IPS-18a (cell line): ENCODE measurements around the gene FOXM1.

Source experiments
- H3K27ac ChIP-seq: one replicate; pipeline ENCODE4 v1.5.1; 2013; ENCODE audit warnings: low read length
- H3K27me3 ChIP-seq: one replicate; pipeline ENCODE4 v1.6.1; 2013; ENCODE audit warnings: mild to moderate bottlenecking, low read length; ENCODE audit not compliant: control insufficient read depth, insufficient read depth
- H3K36me3 ChIP-seq: one replicate; pipeline ENCODE4 v1.6.1; 2013; ENCODE audit warnings: low read depth, low read length; ENCODE audit not compliant: control insufficient read depth
- H3K4me1 ChIP-seq: one replicate; pipeline ENCODE4 v1.6.1; 2013; ENCODE audit warnings: low read depth, low read length; ENCODE audit not compliant: control insufficient read depth
- H3K4me3 ChIP-seq: one replicate; pipeline ENCODE4 v1.5.1; 2013; ENCODE audit warnings: low read length
- H3K9ac ChIP-seq: one replicate; pipeline ENCODE4 v1.6.1; 2013; ENCODE audit warnings: mild to moderate bottlenecking, low read length, moderate library complexity
- H3K9me3 ChIP-seq: one replicate; pipeline ENCODE4 v1.6.1; 2013; ENCODE audit warnings: low read depth, low read length; ENCODE audit not compliant: control insufficient read depth

FOXM1 gene

GRCh38 chr12:2834581-2835491, 42.1 kb downstream of the FOXM1 start, which contains the start of gene NRIP2:
TSS of gene NRIP2 (minus strand) at chr12:2835035. CDS start at chr12:2834983, 52 bp downstream.
- Histone ChIP-seq H3K9me3 (no peaks in the 10 kb centered on the region), H3K4me3 (peak within 1 kb of the TSS; percentile 11), H3K4me1 (peaks cover 10% of the 10 kb centered on the region), H3K27ac (no peak within 1 kb of the TSS), H3K27me3 (no peaks in the 10 kb centered on the region), H3K36me3 (no peaks in the 10 kb centered on the region), H3K9ac (no peak within 1 kb of the TSS)

GRCh38 chr12:2833810-2834209, 43.2 kb downstream of the FOXM1 start:
- Histone ChIP-seq H3K4me1 (peaks cover 10% of the 10 kb centered on the region), H3K9ac (no peak overlapping the region), H3K27ac (no peak overlapping the region), H3K9me3 (no peaks in the 10 kb centered on the region), H3K27me3 (no peaks in the 10 kb centered on the region), H3K36me3 (no peaks in the 10 kb centered on the region), H3K4me3 (no peak overlapping the region)

- H3K27me3 ChIP-seq = no peaks in the 10 kb centered on the region
- no peaks in the 10 kb centered on the region for H3K9me3 ChIP-seq
- H3K36me3 ChIP-seq = no peaks in the 10 kb centered on the region
- H3K4me1 ChIP-seq = peaks cover 10% of the 10 kb centered on the region
- no peak overlapping the region for H3K9ac ChIP-seq
- H3K4me3 ChIP-seq = no peak overlapping the region
- H3K27ac ChIP-seq = no peak overlapping the region
These were observed 43.6 kb downstream of the FOXM1 start for GRCh38 chr12:2833327-2833726.

- Histone ChIP-seq H3K27me3 (no peaks in the 10 kb centered on the region), H3K4me1 (peaks cover 10% of the 10 kb centered on the region), H3K36me3 (peaks cover 7% of the 10 kb centered on the region), H3K4me3 (no peak overlapping the region), H3K9ac (no peak overlapping the region), H3K9me3 (no peaks in the 10 kb centered on the region), H3K27ac (no peak overlapping the region)
These were observed 44.3 kb downstream of the FOXM1 start for GRCh38 chr12:2832550-2833127.

- no peaks in the 10 kb centered on the region for H3K27me3 ChIP-seq
- peaks cover 21% of the 10 kb centered on the region for H3K36me3 ChIP-seq
- no peak overlapping the region for H3K9ac ChIP-seq
- H3K4me3 ChIP-seq = no peak overlapping the region
- H3K9me3 ChIP-seq = no peaks in the 10 kb centered on the region
- H3K27ac ChIP-seq = no peak overlapping the region
- peaks cover 18% of the 10 kb centered on the region for H3K4me1 ChIP-seq
These were observed 47.7 kb downstream of the FOXM1 start for GRCh38 chr12:2829275-2829674.

GRCh38 chr12:2826721-2827515, 50.1 kb downstream of the FOXM1 start:
- H3K27me3 ChIP-seq = no peaks in the 10 kb centered on the region
- H3K36me3 ChIP-seq = peaks cover 38% of the 10 kb centered on the region
- no peak overlapping the region for H3K9ac ChIP-seq
- H3K4me1 ChIP-seq = peaks cover 18% of the 10 kb centered on the region
- H3K9me3 ChIP-seq = no peaks in the 10 kb centered on the region
- no peak overlapping the region for H3K4me3 ChIP-seq
- H3K27ac ChIP-seq = no peak overlapping the region

GRCh38 chr12:2826036-2826435, 50.9 kb downstream of the FOXM1 start:
- Histone ChIP-seq H3K4me1 (peaks cover 18% of the 10 kb centered on the region), H3K9me3 (no peaks in the 10 kb centered on the region), H3K27ac (no peak overlapping the region), H3K9ac (no peak overlapping the region), H3K4me3 (no peak overlapping the region), H3K27me3 (no peaks in the 10 kb centered on the region), H3K36me3 (peaks cover 45% of the 10 kb centered on the region)

GRCh38 chr12:2825132-2825531, 51.8 kb downstream of the FOXM1 start:
- H3K27ac ChIP-seq = no peak overlapping the region
- no peaks in the 10 kb centered on the region for H3K9me3 ChIP-seq
- no peak overlapping the region for H3K4me3 ChIP-seq
- no peaks in the 10 kb centered on the region for H3K27me3 ChIP-seq
- H3K9ac ChIP-seq = no peak overlapping the region
- peaks cover 49% of the 10 kb centered on the region for H3K36me3 ChIP-seq
- peaks cover 18% of the 10 kb centered on the region for H3K4me1 ChIP-seq

- H3K9me3 ChIP-seq = no peaks in the 10 kb centered on the region
- peaks cover 18% of the 10 kb centered on the region for H3K4me1 ChIP-seq
- H3K36me3 ChIP-seq = peaks cover 49% of the 10 kb centered on the region
- H3K27ac ChIP-seq = no peak overlapping the region
- no peaks in the 10 kb centered on the region for H3K27me3 ChIP-seq
- no peak overlapping the region for H3K4me3 ChIP-seq
- no peak overlapping the region for H3K9ac ChIP-seq
These were observed 52.4 kb downstream of the FOXM1 start for GRCh38 chr12:2824541-2824940.

GRCh38 chr12:2823483-2823882, 53.5 kb downstream of the FOXM1 start:
- Histone ChIP-seq H3K27me3 (no peaks in the 10 kb centered on the region), H3K9me3 (no peaks in the 10 kb centered on the region), H3K36me3 (peaks cover 51% of the 10 kb centered on the region), H3K4me1 (peaks cover 18% of the 10 kb centered on the region), H3K27ac (no peak overlapping the region), H3K9ac (no peak overlapping the region), H3K4me3 (no peak overlapping the region)

- H3K9me3 ChIP-seq = no peaks in the 10 kb centered on the region
- peaks cover 45% of the 10 kb centered on the region for H3K36me3 ChIP-seq
- H3K27ac ChIP-seq = no peak overlapping the region
- no peaks in the 10 kb centered on the region for H3K27me3 ChIP-seq
- H3K9ac ChIP-seq = no peak overlapping the region
- no peak overlapping the region for H3K4me3 ChIP-seq
- peaks cover 3% of the 10 kb centered on the region for H3K4me1 ChIP-seq
These were observed 56.5 kb downstream of the FOXM1 start for GRCh38 chr12:2820432-2820831.
